Activated CD8-positive, alpha-beta memory T cell treated with anti-CD3 and anti-CD28 coated beads for 48 hours (primary cell): ENCODE data around the gene CTSA.

Source experiments
- DNase-seq, 3 experiments: peaks; one replicate each; pipeline ENCODE4 v3.0.0-alpha.2; 2020; ENCODE audit warnings: low read depth in 2 of 3, low spot score in 2 of 3

The CTSA gene

DNA sequence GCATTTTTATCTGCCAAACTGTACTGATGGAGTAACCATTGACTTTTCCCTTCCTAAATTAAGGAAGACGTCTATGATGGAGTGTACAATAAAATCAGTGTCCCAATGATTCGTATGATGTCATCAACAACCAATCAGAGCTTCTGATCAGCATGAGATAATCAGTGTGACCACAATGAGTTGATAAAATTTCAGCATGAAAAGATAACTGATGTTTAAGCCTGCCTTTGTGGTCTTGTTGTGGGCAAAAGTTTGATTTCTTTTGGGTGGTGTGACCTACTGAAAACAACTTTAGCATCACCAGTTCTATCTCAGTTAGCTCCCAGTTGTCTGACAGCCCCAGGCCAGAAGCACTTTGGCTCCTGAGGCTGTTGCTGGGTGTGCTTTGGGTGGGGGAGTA lies 46.6 kb downstream of the CTSA start:
- no peak for DNase-seq

DNA sequence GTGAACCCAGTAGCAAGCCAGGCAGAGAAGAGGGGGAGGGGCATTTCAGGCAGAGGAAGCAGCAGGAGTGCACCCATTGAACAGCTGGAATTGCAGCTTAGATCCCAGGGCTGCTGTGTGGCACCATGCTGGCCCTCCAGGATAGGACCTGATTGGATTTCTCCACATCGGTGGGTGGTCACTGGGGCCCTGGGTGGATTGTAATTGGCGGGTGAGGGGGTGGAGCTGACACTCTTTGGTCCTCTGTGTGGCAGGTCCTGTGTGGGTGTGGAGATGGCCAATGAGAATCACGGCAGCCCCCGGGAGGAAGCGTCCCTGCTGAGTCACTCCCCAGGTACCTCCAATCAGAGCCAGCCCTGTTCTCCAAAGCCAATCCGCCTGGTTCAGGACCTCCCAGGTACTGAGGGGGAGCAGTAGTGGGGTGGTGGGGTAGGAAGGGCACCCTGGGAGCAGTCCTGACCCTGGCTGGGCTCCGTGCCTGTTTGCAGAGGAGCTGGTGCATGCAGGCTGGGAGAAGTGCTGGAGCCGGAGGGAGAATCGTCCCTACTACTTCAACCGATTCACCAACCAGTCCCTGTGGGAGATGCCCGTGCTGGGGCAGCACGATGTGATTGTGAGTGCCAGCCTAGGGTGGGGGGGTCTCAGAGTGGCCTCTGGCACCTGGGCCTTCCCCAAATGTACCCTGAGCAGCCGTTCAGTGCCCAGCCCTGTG lies 47.7 kb downstream of the CTSA start:
- no peak for DNase-seq

- no peak for DNase-seq
Measured at GRCh38 chr20:45940053-45940452, 48.9 kb downstream of the CTSA start.

DNA sequence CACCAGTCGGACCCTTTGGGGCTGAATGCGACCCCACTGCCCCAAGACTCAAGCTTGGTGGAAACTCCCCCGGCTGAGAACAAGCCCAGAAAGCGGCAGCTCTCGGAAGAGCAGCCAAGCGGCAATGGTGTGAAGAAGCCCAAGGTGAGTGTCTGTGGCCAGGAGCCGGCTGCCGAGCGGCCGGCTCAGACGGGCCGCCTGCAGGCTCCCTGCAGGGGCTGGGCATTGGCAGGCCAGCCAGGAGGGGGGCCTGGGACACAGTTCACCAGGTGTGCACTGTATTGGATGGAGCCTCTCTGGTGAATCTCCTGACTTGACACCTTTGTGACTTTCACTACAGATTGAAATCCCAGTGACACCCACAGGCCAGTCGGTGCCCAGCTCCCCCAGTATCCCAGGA lies 49.3 kb downstream of the CTSA start:
- DNase-seq: no peak

DNA sequence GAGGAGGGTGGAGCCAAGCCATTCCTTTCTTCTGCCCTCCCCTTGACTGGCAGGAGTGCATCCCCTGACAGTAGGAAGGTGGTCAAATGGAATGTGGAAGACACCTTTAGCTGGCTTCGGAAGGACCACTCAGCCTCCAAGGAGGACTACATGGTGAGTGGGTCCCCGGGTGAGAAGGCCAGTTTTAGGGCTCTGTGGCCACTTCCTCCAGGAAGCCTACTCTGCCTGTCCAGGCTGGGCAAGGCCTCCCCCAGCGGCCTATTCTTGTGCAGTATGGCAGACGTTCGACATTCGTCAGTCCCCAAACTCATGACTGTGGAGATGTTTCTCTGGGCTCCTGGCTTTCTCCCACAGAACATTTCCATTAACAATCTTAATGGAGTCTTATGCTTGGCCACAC lies 52.5 kb downstream of the CTSA start:
- no peak for DNase-seq

- DNase-seq: no peak
Measured at GRCh38 chr20:45944151-45944964, 53.2 kb downstream of the CTSA start.

DNA sequence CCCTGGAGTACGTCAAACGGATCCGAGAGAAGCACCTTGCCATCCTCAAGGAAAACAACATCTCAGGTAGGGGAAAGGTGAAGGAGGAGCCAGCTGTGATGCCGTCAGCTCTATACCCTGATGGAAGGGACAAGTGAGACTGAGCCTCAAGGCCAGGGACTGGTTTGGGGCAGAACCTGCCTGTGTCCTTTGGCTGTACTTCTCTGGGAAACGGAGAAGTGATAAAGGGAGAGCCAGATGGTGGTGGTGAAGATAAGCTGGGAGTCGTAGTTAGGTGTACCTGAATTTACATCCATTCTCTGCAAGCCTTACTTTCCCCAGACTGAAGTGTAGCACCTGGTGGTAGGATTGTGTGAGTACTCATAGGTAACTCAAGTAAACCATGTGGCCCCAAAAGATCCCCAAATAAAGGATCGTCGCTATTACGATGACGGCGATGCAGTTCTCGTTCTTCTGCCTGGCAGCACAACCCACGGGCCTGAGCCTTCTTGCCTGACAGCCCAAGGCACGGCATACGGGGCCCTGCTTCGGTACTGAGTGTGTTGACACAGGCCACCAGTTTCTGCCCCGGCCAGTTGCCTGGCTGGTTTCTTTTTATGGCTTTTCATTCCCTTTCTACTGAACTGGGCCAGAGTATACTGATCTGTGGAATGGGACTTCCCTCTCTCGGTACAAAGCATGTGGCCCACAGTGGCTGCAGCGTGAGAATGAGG lies 54.0 kb downstream of the CTSA start:
- no peak for DNase-seq

- no peak for DNase-seq
Measured at GRCh38 chr20:45945678-45946148, 54.6 kb downstream of the CTSA start.

GRCh38 chr20:45946149-45946970 lies 55.2 kb downstream of the CTSA start:
- peak in 1 of 3 experiments; percentile 36 for DNase-seq

DNA sequence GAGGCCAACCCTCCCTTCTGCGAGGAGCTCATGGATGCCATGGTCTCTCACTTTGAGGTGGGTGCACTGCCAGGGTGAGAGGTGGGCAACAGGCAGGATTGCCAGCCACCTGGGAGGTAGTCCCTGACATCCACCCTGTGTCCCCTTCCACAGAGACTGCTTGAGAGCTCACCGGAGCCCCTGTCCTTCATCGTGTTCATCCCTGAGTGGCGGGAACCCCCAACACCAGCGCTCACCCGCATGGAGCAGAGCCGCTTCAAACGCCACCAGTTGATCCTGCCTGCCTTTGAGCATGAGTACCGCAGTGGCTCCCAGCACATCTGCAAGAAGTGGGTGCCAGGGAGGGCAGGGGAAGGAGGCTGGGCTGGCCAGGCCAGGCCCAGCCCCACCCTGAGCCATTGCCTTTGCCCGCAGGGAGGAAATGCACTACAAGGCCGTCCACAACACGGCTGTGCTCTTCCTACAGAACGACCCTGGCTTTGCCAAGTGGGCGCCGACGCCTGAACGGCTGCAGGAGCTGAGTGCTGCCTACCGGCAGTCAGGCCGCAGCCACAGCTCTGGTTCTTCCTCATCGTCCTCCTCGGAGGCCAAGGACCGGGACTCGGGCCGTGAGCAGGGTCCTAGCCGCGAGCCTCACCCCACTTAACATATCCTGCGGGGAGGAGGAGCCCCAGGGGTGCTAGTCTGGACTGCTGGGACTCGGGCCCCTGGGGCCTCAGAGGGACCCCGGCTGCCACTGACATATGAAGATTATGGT lies 56.2 kb downstream of the CTSA start:
- DNase-seq: no peak

DNA sequence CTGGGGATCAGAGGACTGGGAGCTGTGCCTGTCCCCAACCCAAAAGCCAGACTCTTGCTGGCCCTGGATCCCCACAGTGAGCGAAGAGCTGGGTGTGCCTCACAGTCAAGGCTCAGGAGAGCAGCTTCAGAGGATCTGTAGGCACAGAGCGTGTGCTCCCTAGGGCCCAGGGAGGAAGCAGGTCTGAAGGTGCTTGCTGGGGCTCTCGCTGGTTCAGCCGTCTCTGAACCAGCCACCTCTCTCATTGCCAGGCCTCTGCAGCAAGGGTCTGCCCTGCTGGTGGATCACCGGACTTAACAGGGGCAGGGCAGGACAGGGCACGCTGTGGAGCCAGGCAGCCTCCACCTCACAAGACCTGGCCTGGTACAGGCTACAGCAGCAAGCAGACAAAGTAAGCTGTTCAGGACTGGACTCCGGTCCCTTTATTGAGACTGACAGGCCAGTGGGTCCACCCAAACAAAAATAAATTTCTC lies 57.2 kb downstream of the CTSA start:
- DNase-seq: no peak
